Neural cell (in vitro differentiated cells): Measurements from ENCODE around the gene ATP8B1. TPM values are rescaled to one million over a fixed set of nuclear protein-coding genes. Genes with fewer than 3 reads are reported as not detected.

Source experiments
- H2AFZ ChIP-seq: fragments of 200-600, 300-800 bp; sonication (generic), shearing (Covaris generic); 2 replicates; pipeline ENCODE4 v1.6.0; 2014; ENCODE audit warnings: low read depth, mild to moderate bottlenecking, antibody characterized with exemption, low read length, moderate library complexity
- H3F3A ChIP-seq: fragments of 200-600 bp; shearing (Covaris generic); 2 replicates; pipeline ENCODE4 v1.6.1; 2016; ENCODE audit warnings: mild to moderate bottlenecking, moderate library complexity, mixed read lengths, antibody characterized with exemption, low read length; ENCODE audit not compliant: insufficient read depth, poor library complexity, severe bottlenecking
- H3K27ac ChIP-seq: fragments of 200-600, 300-800 bp; sonication (generic), shearing (Covaris generic); 2 replicates; pipeline ENCODE4 v1.5.1; 2014; ENCODE audit warnings: mild to moderate bottlenecking, low read length, moderate library complexity
- H3K27me3 ChIP-seq: fragments of 300-800, 200-600 bp; sonication (generic), shearing (Covaris generic); 2 replicates; pipeline ENCODE4 v1.6.0; 2014; ENCODE audit warnings: mild to moderate bottlenecking, low read depth, low read length, moderate library complexity; ENCODE audit not compliant: insufficient read depth
- H3K36me3 ChIP-seq: fragments of 300-800, 200-600 bp; sonication (generic), shearing (Covaris generic); 2 replicates; pipeline ENCODE4 v1.5.1; 2014; ENCODE audit warnings: mild to moderate bottlenecking, antibody characterized with exemption, low read length, moderate library complexity; ENCODE audit not compliant: insufficient read depth
- H3K4me2 ChIP-seq: fragments of 300-800, 200-600 bp; sonication (generic), shearing (Covaris generic); 2 replicates; pipeline ENCODE4 v1.6.0; 2014; ENCODE audit warnings: mild to moderate bottlenecking, low read length
- H3K4me3 ChIP-seq: fragments of 300-800, 200-600 bp; sonication (generic), shearing (Covaris generic); 2 replicates; pipeline ENCODE4 v1.5.1; 2014; ENCODE audit warnings: mild to moderate bottlenecking, low read length, moderate library complexity
- H3K79me2 ChIP-seq: fragments of 200-600 bp; shearing (Covaris generic); replicated peaks from 2 replicates; pipeline ENCODE4 v1.6.0; 2014; ENCODE audit warnings: mild to moderate bottlenecking, low read length, moderate library complexity; ENCODE audit not compliant: insufficient read depth
- H3K9ac ChIP-seq: fragments of 300-800, 200-600 bp; sonication (generic), shearing (Covaris generic); 2 replicates; pipeline ENCODE4 v1.6.1; 2016; ENCODE audit warnings: mild to moderate bottlenecking, low read length, mixed read lengths
- H3K9me2 ChIP-seq: fragments of 200-600 bp; shearing (Covaris generic); 2 replicates; pipeline ENCODE4 v1.6.1; 2016; ENCODE audit warnings: mild to moderate bottlenecking, low read length, mixed read lengths; ENCODE audit not compliant: insufficient read depth
- H3K9me3 ChIP-seq: fragments of 200-600, 300-800 bp; sonication (generic), shearing (Covaris generic); 2 replicates; pipeline ENCODE4 v1.6.1; 2016; ENCODE audit warnings: mild to moderate bottlenecking, mixed run types, low read length, moderate library complexity, mixed read lengths
- H4K20me1 ChIP-seq: fragments of 200-600 bp; shearing (Covaris generic); 2 replicates; pipeline ENCODE4 v1.6.1; 2016; ENCODE audit warnings: mild to moderate bottlenecking, mixed run types; ENCODE audit not compliant: insufficient read depth
- CTCF ChIP-seq: fragments of 450-650 bp; IDR thresholded peaks from 2 replicates; pipeline ENCODE4 v1.5.1; 2014; ENCODE audit warnings: antibody characterized with exemption, mild to moderate bottlenecking, moderate library complexity; ENCODE audit not compliant: poor library complexity, severe bottlenecking
- EP300 ChIP-seq: fragments of 450-650 bp; conservative IDR thresholded peaks from 2 replicates; pipeline ENCODE4 v1.6.1; 2014; ENCODE audit warnings: antibody characterized with exemption, mild to moderate bottlenecking, moderate library complexity; ENCODE audit not compliant: poor library complexity, severe bottlenecking
- EZH2 ChIP-seq: fragments of 200-600, 300-800 bp; shearing (Covaris generic), sonication (generic); IDR thresholded peaks from 2 replicates; pipeline ENCODE4 v1.6.1; 2014; ENCODE audit warnings: antibody characterized with exemption, low read length, borderline replicate concordance, mild to moderate bottlenecking; ENCODE audit not compliant: insufficient read depth, poor library complexity, severe bottlenecking
- MXI1 ChIP-seq: fragments of 450-650 bp; conservative IDR thresholded peaks from 2 replicates; pipeline ENCODE4 v1.6.1; 2014; ENCODE audit warnings: antibody characterized with exemption, mild to moderate bottlenecking; ENCODE audit not compliant: poor library complexity, severe bottlenecking
- POLR2AphosphoS5 ChIP-seq: IDR thresholded peaks from 2 replicates; pipeline ENCODE4 v1.6.1; 2012
- RAD21 ChIP-seq: fragments of 450-650 bp; conservative IDR thresholded peaks from 2 replicates; pipeline ENCODE4 v1.6.1; 2014; ENCODE audit warnings: antibody characterized with exemption, mild to moderate bottlenecking, moderate library complexity
- REST ChIP-seq: IDR thresholded peaks from 2 replicates; pipeline ENCODE4 v1.6.1; 2012; ENCODE audit warnings: borderline replicate concordance
- SMC3 ChIP-seq: fragments of 450-650 bp; conservative IDR thresholded peaks from 2 replicates; pipeline ENCODE4 v1.6.1; 2014; ENCODE audit warnings: antibody characterized with exemption, mild to moderate bottlenecking, moderate library complexity; ENCODE audit not compliant: poor library complexity
- TAF1 ChIP-seq: IDR thresholded peaks from 2 replicates; pipeline ENCODE4 v1.6.1; 2012; ENCODE audit warnings: low read depth
- polyA plus RNA-seq: library from polyadenylated mRNA; depleted of rRNA; stranded (reverse); fragments of >200 nt; gene quantifications from 2 replicates; pipeline ENCODE4 v1.2.3, GENCODE V29; 2014

ATP8B1 gene
- polyA plus RNA-seq, 1 donor from 2014 or later: not detected

- H3K9me3 ChIP-seq: no peaks in the 10 kb centered on the region
- no peak overlapping the region for H3K27ac ChIP-seq
- no peak overlapping the region for H3K4me3 ChIP-seq
- H4K20me1 ChIP-seq: no peaks in the 10 kb centered on the region
- no peak overlapping the region for H3K4me2 ChIP-seq
- TF ChIP-seq SMC3 (no peak), MXI1 (no peak), REST (no peak), POLR2AphosphoS5 (no peak), RAD21 (no peak), EZH2 (no peak), CTCF (no peak)
- H3F3A ChIP-seq: no peaks in the 10 kb centered on the region
- H3K79me2 ChIP-seq: no peaks in the 10 kb centered on the region
- H3K9ac ChIP-seq: no peak overlapping the region
- no peaks in the 10 kb centered on the region for H3K36me3 ChIP-seq
- H3K27me3 ChIP-seq: no peaks in the 10 kb centered on the region
- no peak overlapping the region for H2AFZ ChIP-seq
- H3K9me2 ChIP-seq: no peaks in the 10 kb centered on the region
These were observed 9.7 kb downstream of the ATP8B1 start for GRCh38 chr18:57793302-57793986.

- Histone ChIP-seq H2AFZ (no peak overlapping the region), H4K20me1 (no peaks in the 10 kb centered on the region), H3K4me2 (no peak overlapping the region), H3K79me2 (no peaks in the 10 kb centered on the region), H3K9me2 (no peaks in the 10 kb centered on the region), H3K27ac (no peak overlapping the region), H3K9ac (no peak overlapping the region), H3F3A (no peaks in the 10 kb centered on the region), H3K27me3 (no peaks in the 10 kb centered on the region), H3K9me3 (no peaks in the 10 kb centered on the region), H3K4me3 (no peak overlapping the region), H3K36me3 (no peaks in the 10 kb centered on the region)
- TF ChIP-seq EP300: no peak
- TF ChIP-seq TAF1: no peak
- no peak for TF ChIP-seq SMC3
These were observed 10.3 kb downstream of the ATP8B1 start for GRCh38 chr18:57792631-57793301.
